Stimulated activated CD4-positive, alpha-beta T cell treated with anti-CD3 and anti-CD28 coated beads, TNF-alpha, amount 100 ng/mL, for 48 hours (primary cell): ENCODE data around the gene SMARCD3.

Experiments
- DNase-seq, 3 donors: peaks; one replicate each; pipeline ENCODE4 v3.0.0-alpha.2; 2020; ENCODE audit warnings: low read depth in 3 of 3

The SMARCD3 gene

GRCh38 chr7:151272877-151273276 is 24.4 kb upstream of the SMARCD3 start:
- DNase-seq, result no peak

- DNase-seq, result no peak
These were observed 23.9 kb upstream of the SMARCD3 start for GRCh38 chr7:151272405-151272804.

GRCh38 chr7:151271699-151272355 is 23.3 kb upstream of the SMARCD3 start:
- no peak for DNase-seq

- DNase-seq, result no peak
These were observed 21.0 kb upstream of the SMARCD3 start for GRCh38 chr7:151269511-151269910.

GRCh38 chr7:151265351-151265931 is 16.9 kb upstream of the SMARCD3 start:
- DNase-seq, result no peak

- DNase-seq, result no peak
These were observed 16.1 kb upstream of the SMARCD3 start for GRCh38 chr7:151264615-151265014.

- DNase-seq, result no peak
These were observed 13.0 kb upstream of the SMARCD3 start for GRCh38 chr7:151261529-151261928.

GRCh38 chr7:151260883-151261282 is 12.4 kb upstream of the SMARCD3 start:
- DNase-seq, result no peak

GRCh38 chr7:151260471-151260870 is 12.0 kb upstream of the SMARCD3 start:
- DNase-seq, result no peak

- DNase-seq, result no peak
These were observed 9.5 kb upstream of the SMARCD3 start for GRCh38 chr7:151257990-151258389.

GRCh38 chr7:151256410-151257045 is 8.0 kb upstream of the SMARCD3 start:
- DNase-seq, result no peak

- DNase-seq, result no peak
These were observed 6.9 kb upstream of the SMARCD3 start for GRCh38 chr7:151255390-151255789.

- DNase-seq, result no peak
These were observed 6.4 kb upstream of the SMARCD3 start for GRCh38 chr7:151254851-151255250.

GRCh38 chr7:151254316-151254715 is 5.8 kb upstream of the SMARCD3 start:
- no peak for DNase-seq

GRCh38 chr7:151252961-151253711 is 4.6 kb upstream of the SMARCD3 start:
- DNase-seq, result no peak

GRCh38 chr7:151252561-151252835 is 4.0 kb upstream of the SMARCD3 start:
- no peak for DNase-seq

- no peak for DNase-seq
These were observed 3.4 kb upstream of the SMARCD3 start for GRCh38 chr7:151251689-151252560.

- no peak for DNase-seq
These were observed 2.8 kb upstream of the SMARCD3 start for GRCh38 chr7:151251328-151251688.

GRCh38 chr7:151250181-151251132 is 2.0 kb upstream of the SMARCD3 start:
- DNase-seq, result no peak

- DNase-seq, result no peak
These were observed 1.2 kb upstream of the SMARCD3 start for GRCh38 chr7:151249732-151250072.
